HG03097 (cell line): ENCODE results near the gene GPR75.
"Not testable (repeated sequence)": the region's sequence is repeated elsewhere in the genome, so short reads cannot be mapped to it uniquely, and the experiment has no call there.

Experiments
- ATAC-seq: cut with Tn5 transposase; IDR thresholded peaks from one replicate; pipeline ENCODE4 v1.9.1; 2021; ENCODE audit not compliant: unreplicated experiment, low FRiP score

GPR75 gene

GRCh38 chr2:53854678-53855077 lies 5.1 kb downstream of the GPR75 start:
- no peak for ATAC-seq

DNA sequence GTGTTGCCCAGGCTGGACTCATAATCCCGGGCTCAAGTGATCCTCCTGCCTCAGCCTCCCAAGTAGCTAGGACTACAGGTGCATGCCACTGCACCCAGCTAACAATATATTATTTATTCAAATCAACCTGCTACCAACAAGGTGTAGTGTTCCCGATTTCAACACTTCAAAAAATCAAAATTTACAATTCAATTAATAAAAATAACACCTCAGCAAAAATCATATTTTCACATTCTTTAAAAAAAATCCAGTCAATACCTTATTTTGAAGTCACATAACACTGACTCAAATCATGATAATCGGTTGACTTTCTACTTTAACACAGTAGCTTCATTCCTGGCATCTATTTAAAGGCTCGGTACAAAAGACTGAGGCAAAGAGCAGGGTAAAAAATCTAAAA lies 7.2 kb downstream of the GPR75 start:
- no peak for ATAC-seq

GRCh38 chr2:53851052-53851757 lies 8.6 kb downstream of the GPR75 start:
- not testable (repeated sequence) for ATAC-seq

GRCh38 chr2:53848062-53848461 lies 11.7 kb downstream of the GPR75 start:
- no peak for ATAC-seq

DNA sequence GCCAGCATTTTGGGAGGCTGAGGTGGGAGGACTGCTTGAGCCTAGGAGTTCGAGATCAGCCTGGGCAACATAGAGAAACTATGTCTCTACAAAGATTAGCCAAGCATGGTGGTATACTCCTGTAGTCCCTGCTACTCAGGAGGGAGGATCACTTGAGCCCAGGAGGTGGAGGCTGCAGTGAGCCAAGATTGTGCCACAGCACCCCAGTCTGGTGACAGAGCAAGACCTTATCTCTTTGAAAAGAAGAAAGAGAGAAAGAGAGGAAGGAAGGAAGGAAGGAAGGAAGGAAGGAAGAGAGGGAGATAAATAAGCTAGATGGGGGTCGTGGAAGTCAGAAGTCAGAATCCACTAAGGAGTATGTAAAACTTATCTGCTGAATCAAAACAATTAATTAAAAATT lies 16.2 kb downstream of the GPR75 start:
- no peak for ATAC-seq

DNA sequence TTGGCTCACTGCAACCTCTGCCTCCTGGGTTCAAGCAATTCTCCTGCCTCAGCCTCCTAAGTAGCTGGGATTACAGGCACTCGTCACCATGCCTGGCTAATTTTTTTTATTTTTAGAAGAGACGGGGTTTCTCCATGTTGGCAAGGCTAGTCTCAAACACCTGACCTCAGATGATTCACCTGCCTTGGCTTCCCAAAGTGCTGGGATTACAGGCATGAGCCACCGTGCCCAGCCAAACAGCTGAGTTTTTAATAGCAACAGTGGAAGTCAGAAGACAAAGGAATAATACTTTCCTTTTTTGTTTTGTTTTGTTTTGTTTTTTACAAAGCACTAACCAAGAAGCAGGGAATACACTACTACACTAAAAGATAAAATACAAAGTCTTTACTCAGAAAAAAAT lies 16.9 kb downstream of the GPR75 start:
- ATAC-seq, result no peak

- ATAC-seq, result not testable (repeated sequence)
Measured at GRCh38 chr2:53841651-53842050, 18.1 kb downstream of the GPR75 start.

DNA sequence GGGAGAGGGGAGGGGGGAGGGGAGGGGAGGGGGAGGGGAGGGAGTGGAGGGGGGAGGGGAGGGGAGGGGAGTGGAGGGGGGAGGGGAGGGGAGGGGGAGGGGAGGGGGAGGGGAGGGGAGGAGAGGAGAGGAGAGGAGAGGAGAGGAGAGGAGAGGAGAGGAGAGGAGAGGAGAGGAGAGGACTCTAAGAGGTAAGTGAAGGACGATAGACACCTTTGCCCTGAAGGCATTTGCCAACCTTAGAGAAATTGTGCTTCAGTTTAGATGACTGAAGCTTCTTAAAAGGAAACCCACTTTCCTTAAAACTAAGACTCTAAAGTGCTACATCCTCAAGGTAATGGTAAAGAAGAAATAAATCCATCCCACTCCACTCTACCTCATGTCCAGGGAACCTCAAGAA lies 19.2 kb downstream of the GPR75 start:
- ATAC-seq, result no peak

- ATAC-seq, result not testable (repeated sequence)
Measured at GRCh38 chr2:53829980-53830290, 29.8 kb downstream of the GPR75 start.

DNA sequence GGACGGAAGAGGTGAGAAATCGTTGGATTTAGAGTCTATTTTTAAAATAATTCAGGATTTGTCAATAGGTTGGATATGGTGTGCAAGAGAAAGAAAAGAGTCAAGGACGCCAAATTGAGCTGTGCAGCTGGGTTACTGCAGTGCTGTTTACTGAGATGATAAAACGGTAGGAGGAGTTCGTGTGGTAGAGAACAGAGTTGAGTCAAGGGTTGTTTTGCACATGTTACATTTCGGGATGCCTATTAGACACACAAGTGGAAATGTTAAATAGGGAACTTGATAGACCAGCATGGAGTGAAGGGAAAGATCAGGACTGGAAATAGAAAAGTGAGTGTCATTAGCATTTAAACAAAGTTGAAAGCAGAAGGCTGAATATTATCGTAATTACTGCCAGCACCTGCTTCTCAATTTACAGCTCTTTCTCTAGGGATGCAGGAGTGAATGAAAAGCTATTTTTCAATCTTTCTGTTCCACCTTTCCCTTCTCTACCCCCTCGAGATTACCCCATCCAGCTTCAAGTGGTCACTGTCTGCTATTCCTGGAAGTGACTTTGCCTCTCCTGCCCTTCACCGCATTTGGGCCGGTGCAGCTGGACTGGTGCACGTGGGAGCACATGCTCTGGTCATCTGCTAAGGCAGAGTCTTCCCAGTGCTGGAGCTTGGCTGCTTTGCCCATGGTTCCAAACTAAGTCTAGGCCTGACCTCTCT lies 30.3 kb downstream of the GPR75 start:
- no peak for ATAC-seq

- ATAC-seq, result no peak
Measured at GRCh38 chr2:53828331-53828730, 31.4 kb downstream of the GPR75 start.

GRCh38 chr2:53827398-53828175 lies 32.2 kb downstream of the GPR75 start:
- ATAC-seq, result no peak

DNA sequence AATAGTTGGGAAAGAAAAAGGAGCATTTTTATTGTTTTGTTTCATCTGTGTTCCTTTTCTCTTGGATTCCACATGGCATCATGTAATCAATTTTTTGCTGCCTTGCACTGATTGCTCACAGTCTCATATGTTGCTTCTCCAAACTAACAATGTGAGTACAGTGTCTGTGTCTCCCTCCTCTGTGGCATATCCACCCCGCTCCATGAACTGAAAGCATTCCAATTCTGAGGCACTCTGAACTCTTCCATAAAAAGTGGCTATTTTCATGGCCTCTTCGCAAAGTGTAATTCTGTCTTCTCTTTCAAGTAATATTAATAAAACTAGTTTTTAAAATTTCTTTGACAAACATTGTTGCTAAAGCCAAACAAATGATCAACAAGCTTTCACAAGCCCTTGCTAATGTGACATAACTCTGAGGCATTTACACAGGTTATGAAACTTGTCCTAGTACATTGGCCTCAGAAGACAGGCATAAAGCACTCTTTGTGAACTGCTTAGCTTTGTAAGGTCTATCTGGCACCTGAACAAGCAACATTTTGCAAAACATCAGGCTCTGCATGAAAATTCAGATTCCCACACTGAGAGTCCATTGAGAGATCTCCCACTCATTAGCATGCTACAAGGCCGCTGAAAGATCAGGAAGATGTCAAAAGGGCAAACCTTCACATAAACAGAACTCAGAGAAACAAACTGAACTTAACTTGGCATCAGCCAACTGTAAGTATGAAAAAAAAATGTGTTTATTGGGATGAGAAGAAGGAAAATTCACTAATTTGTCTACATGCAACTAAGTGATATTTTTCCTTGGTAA lies 33.0 kb downstream of the GPR75 start:
- ATAC-seq, result no peak

DNA sequence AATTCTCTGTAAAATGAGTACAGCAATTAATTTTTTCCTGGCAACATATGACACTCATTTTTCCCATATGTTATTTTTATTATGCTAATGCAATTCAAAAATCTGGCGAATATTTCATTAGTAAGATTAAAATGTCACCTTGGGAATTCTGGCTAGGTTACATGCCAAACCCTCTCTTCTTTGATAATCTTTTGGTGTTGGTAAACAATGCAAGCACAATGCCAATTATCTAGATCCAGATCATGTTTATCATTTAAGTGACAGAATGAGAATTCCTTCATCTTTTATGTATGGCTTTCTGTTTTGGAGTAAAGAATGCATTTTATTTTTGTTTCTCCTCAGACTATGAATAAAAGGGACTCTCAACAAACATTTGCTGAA lies 33.7 kb downstream of the GPR75 start:
- ATAC-seq, result no peak

GRCh38 chr2:53823639-53824038 lies 36.1 kb downstream of the GPR75 start:
- ATAC-seq, result not testable (repeated sequence)

DNA sequence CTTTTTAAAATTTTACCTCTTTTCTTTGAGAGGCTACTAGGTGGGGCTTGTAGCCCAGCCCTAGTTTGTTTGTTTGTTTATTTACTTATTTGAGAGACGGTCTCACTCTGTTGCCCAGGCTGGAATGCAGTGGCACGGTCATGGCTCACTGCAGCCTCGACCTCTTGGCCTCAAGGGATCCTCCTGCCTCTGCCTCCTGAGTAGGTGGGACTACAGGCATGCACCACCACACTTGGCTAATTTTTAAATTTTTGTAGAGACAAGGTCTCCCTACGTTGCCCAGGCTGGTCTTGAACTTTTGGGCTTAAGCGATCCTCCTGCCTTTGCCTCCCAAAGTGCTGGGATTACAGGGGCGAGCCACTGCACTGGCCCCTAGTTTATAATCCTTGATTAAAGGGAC lies 38.0 kb downstream of the GPR75 start:
- ATAC-seq, result no peak

- no peak for ATAC-seq
Measured at GRCh38 chr2:53820711-53821110, 39.1 kb downstream of the GPR75 start.

DNA sequence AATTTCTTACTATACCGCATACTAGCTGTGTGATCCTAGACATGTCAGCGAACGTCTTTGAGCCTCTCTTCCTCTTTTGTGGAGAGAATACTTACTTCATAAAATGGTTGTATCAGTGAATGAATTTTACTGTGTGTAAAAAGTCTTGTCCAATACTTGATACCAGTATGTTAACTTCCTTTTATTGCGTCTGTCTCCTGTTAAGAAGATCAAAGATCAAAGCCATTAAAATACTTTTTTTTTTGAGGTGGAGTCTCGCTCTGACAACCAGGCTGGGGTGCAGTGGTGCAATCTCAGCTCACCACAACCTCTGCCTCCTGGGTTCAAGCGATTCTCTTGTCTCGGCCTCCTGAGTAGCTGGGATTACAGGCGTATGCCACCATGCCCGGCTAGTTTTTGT lies 39.7 kb downstream of the GPR75 start:
- ATAC-seq, result no peak

- ATAC-seq, result no peak
Measured at GRCh38 chr2:53819634-53820033, 40.1 kb downstream of the GPR75 start.

DNA sequence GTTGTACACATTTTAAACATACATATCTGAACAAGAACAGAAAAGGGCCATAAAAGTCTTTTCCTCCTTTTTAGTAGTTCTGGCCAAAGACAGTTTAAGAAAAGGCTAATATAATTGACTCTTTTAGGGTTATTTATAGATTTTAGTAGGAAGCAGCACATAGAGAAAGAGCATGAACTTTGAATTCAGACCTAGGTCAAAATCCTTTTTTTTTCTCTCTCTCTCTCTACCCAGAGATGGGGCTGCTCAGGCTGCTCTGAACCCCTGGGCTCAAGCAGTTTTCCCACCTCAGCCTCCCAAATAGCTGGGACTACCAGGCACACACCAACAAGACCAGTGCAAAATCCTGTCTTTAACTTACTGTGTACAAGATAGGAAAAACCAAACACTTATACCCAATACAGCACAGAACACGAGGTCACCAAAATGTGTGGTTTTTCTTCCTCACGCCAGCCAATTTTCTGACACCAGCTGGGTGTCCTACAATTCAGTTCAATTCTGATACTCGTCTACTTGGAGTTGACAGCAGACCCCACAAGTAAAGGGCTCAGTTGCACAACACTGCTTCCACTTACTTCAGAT lies 40.8 kb downstream of the GPR75 start:
- no peak for ATAC-seq

DNA sequence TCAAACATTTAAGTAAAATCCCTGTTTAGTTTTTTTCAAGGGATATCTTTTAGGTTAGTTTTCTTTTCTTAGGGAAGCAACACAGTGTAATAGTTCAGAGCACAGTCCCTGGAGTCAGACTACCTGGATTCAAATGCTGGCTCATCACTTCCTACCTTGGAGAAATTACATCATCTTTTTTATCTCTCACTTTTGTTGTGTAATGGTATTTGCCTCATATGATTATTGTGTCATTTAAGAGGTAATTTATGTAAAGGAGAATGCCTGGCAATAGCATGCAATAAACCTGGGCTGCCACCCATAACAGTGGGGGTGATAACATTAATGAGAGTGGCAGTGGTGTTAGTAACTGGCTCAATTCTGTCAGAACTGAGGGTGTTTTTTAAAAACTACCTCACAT lies 46.6 kb downstream of the GPR75 start:
- no peak for ATAC-seq
